Fibroblast of lung (primary cell): ENCODE measurements around the gene PCNT.

ENCODE experiments used
- EZH2 ChIP-seq: IDR thresholded peaks from 2 replicates; pipeline ENCODE4 v1.5.1; 2012; ENCODE audit warnings: low read length, control low read depth, mild to moderate bottlenecking; ENCODE audit errors: missing control alignments
- TF ChIP-seq, protein P1 (sequence below), 2 donors: IDR thresholded peaks in 1 of 2; conservative IDR thresholded peaks in 1 of 2; 1 replicate in 1 of 2; 2 replicates in 1 of 2; pipeline ENCODE4 v1.5.1; 2011 to 2012; ENCODE audit warnings: low read length in 2 of 2, control low read depth in 1 of 2, inconsistent platforms in 1 of 2, low read depth in 1 of 2, mild to moderate bottlenecking in 1 of 2

DNA sequence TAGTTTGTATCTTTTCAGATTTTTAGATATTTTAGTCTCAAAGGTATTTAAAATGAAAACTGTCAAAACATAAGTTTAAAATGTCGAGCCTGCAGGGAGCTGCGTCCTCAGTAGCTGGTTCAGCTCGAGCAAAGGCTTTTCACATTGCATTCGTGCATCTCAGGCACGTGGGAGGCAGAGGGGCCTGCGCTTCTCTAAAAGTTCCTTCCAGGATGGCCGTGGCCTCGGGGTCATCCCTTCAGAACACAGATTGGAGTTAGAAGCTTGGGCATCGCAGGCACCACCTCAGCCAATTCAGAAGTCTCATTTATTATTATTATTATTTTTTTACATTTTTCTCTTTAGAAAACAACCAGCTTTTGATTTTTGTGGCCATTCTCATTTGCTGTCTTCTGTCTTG is 67.8 kb downstream of the PCNT start:
- TF ChIP-seq, protein P1, sequence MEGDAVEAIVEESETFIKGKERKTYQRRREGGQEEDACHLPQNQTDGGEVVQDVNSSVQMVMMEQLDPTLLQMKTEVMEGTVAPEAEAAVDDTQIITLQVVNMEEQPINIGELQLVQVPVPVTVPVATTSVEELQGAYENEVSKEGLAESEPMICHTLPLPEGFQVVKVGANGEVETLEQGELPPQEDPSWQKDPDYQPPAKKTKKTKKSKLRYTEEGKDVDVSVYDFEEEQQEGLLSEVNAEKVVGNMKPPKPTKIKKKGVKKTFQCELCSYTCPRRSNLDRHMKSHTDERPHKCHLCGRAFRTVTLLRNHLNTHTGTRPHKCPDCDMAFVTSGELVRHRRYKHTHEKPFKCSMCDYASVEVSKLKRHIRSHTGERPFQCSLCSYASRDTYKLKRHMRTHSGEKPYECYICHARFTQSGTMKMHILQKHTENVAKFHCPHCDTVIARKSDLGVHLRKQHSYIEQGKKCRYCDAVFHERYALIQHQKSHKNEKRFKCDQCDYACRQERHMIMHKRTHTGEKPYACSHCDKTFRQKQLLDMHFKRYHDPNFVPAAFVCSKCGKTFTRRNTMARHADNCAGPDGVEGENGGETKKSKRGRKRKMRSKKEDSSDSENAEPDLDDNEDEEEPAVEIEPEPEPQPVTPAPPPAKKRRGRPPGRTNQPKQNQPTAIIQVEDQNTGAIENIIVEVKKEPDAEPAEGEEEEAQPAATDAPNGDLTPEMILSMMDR (conservative IDR thresholded peaks at IDR 0.05 in 1 of 2, IDR thresholded peaks at IDR 0.05 in 1 of 2; ENCODE audit: low read depth in 1 of 2, low read length in 2 of 2): no peak
- TF ChIP-seq EZH2: no peak
